Prostate gland (tissue), 2 donors: ENCODE results near the gene ITGBL1.
"Not testable (repeated sequence)": the region's sequence is repeated elsewhere in the genome, so short reads cannot be mapped to it uniquely, and the experiment has no call there.

Experiments used
- CTCF ChIP-seq, 4 experiments: fragments of 200-600 bp in 2 of 4; fragments of 450-650 bp in 2 of 4; sonication (generic) in 2 of 4; IDR thresholded peaks; 1 replicate in 3 of 4; 2 replicates in 1 of 4; pipeline ENCODE4 v1.5.1; 2016 to 2019; ENCODE audit warnings: antibody characterized with exemption in 4 of 4, mild to moderate bottlenecking in 2 of 4, moderate library complexity in 2 of 4
- POLR2A ChIP-seq: fragments of 450-650 bp; IDR thresholded peaks from one replicate; pipeline ENCODE4 v1.6.1; 2016; ENCODE audit warnings: antibody characterized with exemption, mild to moderate bottlenecking
- POLR2AphosphoS5 ChIP-seq: sonication (generic); formaldehyde crosslinking; IDR thresholded peaks from one replicate; pipeline ENCODE4 v1.6.1; 2017; ENCODE audit warnings: antibody characterized with exemption

DNA sequence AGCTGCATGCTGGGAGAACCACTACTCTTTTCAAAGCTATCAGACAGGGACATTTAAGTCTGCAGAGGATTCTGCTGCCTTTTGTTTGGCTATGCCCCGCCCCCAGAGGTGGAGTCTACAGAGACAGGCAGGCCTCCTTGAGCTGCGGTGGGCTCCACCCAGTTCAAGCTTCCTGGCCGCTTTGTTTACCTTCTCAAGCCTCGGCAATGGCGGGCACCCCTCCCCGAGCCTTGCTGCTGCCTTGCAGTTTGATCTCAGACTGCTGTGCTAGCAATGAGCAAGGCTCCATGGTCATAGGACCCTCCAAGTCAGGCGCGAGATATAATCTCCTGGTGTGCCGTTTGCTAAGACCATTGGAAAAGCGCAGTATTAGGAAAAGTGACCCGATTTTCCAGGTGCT, 92.1 kb downstream of the ITGBL1 start:
- TF ChIP-seq CTCF (IDR thresholded peaks at IDR 0.05); POLR2AphosphoS5; POLR2A: not testable (repeated sequence)
